ENCODE data around the gene PCSK1.
"Not testable (repeated sequence)": the region's sequence is repeated elsewhere in the genome, so short reads cannot be mapped to it uniquely, and the experiment has no call there.

Gene PCSK1

GRCh38 chr5:96425443-96425842 lies 7.6 kb downstream of the PCSK1 start:
- no peak for DNase-seq

GRCh38 chr5:96415897-96416296 lies 17.2 kb downstream of the PCSK1 start:
- no peak for DNase-seq

- no peak for DNase-seq
Observed at GRCh38 chr5:96412868-96413449, 20.1 kb downstream of the PCSK1 start.

- DNase-seq: no peak
Observed at GRCh38 chr5:96410013-96410412, 23.0 kb downstream of the PCSK1 start.

- DNase-seq: no peak
Observed at GRCh38 chr5:96408841-96409538, 24.1 kb downstream of the PCSK1 start.

- DNase-seq: no peak
Observed at GRCh38 chr5:96408210-96408777, 24.8 kb downstream of the PCSK1 start.

- DNase-seq: no peak
Observed at GRCh38 chr5:96407436-96407835, 25.6 kb downstream of the PCSK1 start.

GRCh38 chr5:96404191-96404867 lies 28.7 kb downstream of the PCSK1 start:
- DNase-seq: no peak

GRCh38 chr5:96402500-96402899 lies 30.5 kb downstream of the PCSK1 start:
- DNase-seq: no peak

- no peak for DNase-seq
Observed at GRCh38 chr5:96396878-96397277, 36.2 kb downstream of the PCSK1 start.

GRCh38 chr5:96395295-96395694 lies 37.8 kb downstream of the PCSK1 start:
- DNase-seq: not testable (repeated sequence)

- no peak for DNase-seq
Observed at GRCh38 chr5:96391921-96392320, 41.1 kb downstream of the PCSK1 start.

GRCh38 chr5:96388176-96388575 lies 44.9 kb downstream of the PCSK1 start:
- no peak for DNase-seq

GRCh38 chr5:96387616-96388015 lies 45.4 kb downstream of the PCSK1 start:
- DNase-seq: no peak

GRCh38 chr5:96385538-96385937 lies 47.5 kb downstream of the PCSK1 start:
- DNase-seq: no peak

GRCh38 chr5:96384353-96384752 lies 48.7 kb downstream of the PCSK1 start:
- no peak for DNase-seq

- peak; percentile 44 for DNase-seq
Observed at GRCh38 chr5:96381526-96381925, 51.5 kb downstream of the PCSK1 start.

GRCh38 chr5:96379896-96380295 lies 53.2 kb downstream of the PCSK1 start:
- no peak for DNase-seq

GRCh38 chr5:96377597-96377996 lies 55.5 kb downstream of the PCSK1 start:
- DNase-seq: no peak

- DNase-seq: no peak
Observed at GRCh38 chr5:96377167-96377566, 55.9 kb downstream of the PCSK1 start.

GRCh38 chr5:96374653-96375052 lies 58.4 kb downstream of the PCSK1 start:
- DNase-seq: no peak

GRCh38 chr5:96373381-96373733 lies 59.7 kb downstream of the PCSK1 start:
- DNase-seq: no peak

- DNase-seq: no peak
Observed at GRCh38 chr5:96372726-96373380, 60.2 kb downstream of the PCSK1 start.

- DNase-seq: peak; percentile 64
Observed at GRCh38 chr5:96370976-96371375, 62.1 kb downstream of the PCSK1 start.
